Stromal cell of bone marrow (primary cell): Measurements from ENCODE around the gene MYBPC1.

ENCODE experiments used
- DNase-seq: peaks from one replicate; pipeline ENCODE4 v3.0.0-alpha.2; 2012; ENCODE audit warnings: low read depth

The MYBPC1 gene

GRCh38 chr12:101695706-101696105, 100.9 kb downstream of the MYBPC1 start:
- DNase-seq: no peak

DNA sequence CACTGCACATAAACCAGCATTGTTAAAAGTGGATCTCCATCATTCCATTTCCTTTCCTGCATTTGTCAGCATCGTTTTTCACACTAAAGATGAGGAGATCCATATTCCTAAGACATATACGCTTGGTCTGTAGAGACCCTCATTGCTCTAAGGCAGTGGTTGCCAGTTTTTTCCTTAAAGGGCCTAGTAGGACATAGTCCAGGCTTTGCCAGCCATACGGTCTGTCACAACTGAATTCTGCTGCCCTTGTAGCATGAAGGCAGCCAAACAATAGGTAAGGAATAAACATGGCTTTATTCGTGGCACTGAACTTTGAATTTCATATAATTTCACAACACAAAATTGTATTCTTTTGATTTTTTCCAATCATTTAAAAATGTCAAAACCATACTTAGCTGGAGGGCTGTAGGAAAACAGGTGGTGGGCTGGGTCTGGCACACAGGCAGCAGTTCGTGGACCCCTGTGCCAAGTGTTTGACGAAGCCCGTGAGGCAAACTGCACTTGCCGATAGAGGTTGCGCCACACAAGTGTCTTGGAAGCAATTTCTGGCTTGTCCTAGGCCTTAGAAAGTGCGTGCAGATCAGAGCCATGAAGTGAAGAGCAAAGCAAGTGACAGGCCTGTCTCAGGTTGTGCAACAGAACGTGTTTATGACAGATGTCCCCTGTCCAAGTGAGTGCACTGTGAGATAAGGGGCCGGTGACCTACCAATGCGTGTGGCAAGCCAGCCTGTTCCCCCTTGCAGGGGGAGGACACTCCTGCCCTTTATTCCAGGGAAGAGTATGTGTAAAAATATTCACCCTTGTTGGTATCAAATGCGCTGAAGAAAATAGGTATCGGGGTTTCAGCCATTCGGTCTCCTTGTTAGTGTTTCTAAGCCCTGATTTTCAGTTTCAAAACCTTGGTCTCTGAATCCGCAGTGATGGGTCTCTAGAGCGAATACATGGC, 101.8 kb downstream of the MYBPC1 start:
- no peak for DNase-seq

- DNase-seq: no peak
Measured at GRCh38 chr12:101697197-101697929, 102.6 kb downstream of the MYBPC1 start, which contains the start of gene CHPT1. CHPT1 (plus strand) TSS chr12:101697640; CDS start chr12:101697862, 222 bp downstream.

DNA sequence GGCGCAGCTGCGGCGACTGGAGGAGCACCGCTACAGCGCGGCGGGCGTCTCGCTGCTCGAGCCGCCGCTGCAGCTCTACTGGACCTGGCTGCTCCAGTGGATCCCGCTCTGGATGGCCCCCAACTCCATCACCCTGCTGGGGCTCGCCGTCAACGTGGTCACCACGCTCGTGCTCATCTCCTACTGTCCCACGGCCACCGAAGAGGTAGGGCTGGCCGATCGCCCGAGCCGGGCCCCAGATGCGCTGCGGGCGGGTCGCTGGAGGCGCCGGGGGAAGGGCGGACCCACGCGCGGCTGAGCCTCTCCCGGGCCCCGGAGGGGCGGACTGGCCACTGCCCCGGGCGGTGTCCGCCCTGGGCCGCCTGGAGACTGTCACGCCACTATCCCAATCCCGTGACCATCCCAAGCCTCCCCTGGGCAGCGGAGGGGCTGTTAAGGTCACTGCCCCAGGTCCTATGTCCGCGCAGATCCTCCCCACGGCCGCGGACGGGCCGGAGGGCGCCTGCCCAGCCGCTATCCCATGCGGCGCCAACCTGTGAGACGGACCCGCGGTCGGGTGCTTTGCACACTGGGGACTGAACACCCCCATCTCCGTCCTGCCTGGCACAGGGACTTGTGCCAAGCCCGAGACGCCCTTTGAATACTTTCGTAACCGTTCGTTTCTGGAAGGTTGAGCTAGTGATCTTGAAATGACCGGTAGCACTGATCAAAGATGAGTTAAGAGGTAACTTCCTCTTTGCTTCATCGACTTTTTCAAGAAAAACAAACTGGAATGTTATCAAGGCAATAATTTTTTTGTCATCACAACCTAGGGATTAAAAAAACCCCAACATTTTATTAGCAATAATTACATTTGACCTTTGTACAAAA, 103.4 kb downstream of the MYBPC1 start:
- DNase-seq: no peak

DNA sequence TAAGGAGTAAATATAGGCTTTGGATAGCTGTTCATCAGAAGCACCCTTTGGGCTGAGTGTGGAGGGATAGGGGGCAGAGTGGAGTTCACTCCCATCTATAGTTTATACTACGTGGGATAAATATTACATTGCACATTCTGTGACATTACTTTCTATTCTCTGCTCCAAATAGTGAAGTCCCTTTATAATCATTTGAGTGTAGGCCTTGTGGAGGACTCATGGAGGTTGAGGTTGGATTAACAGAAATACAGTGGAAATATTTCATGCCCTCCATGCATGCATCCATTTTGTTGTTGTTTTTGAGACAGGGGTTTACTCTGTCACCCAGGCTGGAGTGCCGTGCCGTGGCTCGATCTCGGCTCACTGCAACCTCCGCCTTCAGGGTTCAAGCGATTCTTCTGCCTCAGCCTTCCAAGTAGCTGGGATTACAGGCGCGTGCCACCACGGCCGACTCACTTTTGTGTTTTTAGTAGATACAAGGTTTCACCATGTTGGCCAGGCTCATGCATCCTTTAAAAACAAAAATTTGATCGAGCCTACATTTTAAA, 104.1 kb downstream of the MYBPC1 start:
- no peak for DNase-seq

DNA sequence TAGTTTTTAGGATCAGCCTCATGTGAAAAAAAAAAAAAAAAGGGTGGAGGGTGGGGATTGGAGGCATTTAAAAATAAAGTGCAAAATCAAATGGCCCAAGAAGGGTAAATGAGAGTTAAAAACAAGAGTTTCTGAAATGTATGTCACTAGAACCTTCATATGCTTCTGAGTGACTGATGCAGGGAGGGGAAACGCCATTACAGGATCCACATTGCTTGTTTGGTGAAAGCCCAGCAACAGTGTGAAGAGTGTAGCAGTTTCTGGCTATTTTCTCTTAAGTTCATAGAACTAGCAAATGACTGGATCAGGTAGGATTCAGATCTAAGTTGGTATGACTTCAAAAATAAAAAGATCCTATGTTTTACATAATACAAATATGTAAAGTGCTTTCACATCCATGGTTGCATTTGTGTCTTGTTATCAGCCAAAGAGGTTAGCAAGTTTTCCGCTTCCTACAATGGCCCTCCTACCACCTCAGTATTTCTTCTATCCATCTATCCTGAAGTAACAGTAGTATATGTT, 105.6 kb downstream of the MYBPC1 start:
- DNase-seq: no peak

DNA sequence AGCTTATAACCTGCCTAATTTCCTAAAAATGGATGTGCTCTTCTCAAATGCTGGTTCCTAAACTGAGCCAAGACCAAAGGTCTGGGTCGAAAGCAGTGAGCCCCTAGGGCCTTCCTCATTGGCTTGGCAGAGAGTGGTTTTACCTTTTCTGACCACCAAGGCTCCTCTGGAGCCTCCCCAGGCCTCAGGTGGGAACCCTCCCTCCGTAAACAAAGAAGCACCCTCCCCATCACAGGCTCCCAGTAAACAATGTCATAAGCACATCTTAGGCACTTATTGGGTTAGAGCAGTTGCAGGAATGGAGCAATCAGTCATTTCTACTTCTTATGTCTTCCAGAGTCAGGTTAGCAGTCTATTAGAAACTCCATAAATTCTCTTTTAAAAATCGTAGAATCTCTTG, 108.7 kb downstream of the MYBPC1 start:
- DNase-seq: no peak

- no peak for DNase-seq
Measured at GRCh38 chr12:101706403-101706802, 111.6 kb downstream of the MYBPC1 start.

GRCh38 chr12:101707131-101707782, 112.5 kb downstream of the MYBPC1 start:
- no peak for DNase-seq

GRCh38 chr12:101710288-101710687, 115.5 kb downstream of the MYBPC1 start:
- DNase-seq: no peak

DNA sequence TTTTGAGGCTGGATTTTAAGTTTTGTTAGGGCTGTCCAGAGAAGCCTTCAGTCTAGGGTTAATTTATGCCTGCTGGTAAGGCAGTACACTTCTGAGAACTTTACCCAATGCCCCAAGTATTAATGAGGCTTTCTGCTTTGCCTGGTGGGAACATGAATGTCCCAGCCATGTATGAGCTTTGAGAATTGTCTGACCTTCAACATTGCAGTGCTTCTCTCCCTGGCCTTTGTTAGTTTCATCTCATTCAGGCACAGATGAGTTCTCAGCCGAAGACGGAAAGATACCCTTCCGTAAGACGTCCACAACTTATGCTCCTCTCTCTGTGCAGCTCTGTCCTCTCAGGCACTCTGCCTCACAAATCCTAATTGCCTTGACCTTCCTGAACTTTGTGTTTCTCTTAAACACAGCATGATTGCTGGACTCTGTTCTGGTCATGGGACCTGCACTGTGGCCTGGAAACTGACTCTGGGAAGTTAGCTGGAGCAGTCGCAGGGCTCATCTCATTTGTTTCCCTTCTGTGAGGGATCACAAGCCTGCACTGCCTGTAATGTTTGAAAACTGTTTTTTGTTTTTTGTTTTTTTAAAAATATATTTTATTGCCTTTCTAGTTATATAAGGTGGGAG, 118.4 kb downstream of the MYBPC1 start:
- DNase-seq: peak; percentile 22

GRCh38 chr12:101713930-101714329, 119.2 kb downstream of the MYBPC1 start:
- DNase-seq: no peak

DNA sequence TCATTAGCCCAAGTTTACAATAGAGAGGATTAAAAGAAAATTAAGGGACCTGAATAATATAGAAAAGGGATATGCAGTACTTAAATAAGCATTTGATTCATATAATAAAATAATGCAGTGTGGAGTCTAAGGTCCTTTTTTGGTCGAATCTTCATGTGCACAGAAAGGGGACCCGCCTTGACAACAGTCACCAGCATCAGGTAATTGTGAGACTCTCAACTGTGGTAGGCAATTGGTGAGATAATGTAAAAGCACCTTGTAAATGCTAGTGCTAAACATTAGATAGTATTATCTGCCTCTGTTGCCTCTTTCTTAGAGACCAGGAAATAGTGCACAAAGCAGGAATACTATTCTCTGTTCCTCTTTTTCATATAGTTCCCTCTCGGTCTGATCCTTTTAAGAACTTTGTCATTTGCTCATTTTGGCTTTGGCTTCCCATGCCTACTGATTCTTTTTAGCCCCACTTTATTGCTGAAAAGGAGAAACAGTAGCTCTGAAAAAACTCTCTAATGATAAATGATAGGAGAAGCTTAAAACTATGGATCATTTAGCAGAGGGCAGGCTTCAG, 120.2 kb downstream of the MYBPC1 start:
- DNase-seq: no peak

DNA sequence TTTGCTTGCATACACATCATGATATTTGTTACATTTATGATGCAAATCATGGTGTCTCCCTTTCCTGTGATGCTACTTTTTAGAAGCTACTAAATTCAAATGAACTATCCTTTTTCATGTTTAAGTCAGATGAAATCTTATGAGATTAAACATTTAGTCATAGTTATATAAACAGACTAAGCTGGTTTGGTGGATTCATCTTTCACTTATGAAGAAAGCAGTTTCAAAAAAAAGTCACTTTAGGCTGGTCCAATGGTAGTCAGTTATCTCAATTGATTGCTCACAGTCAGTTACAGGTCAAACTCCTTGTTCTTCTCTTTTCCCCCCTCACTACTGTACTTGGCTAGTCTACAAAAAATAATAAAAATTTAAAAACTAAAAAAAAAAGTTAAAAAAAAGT, 124.8 kb downstream of the MYBPC1 start:
- no peak for DNase-seq

DNA sequence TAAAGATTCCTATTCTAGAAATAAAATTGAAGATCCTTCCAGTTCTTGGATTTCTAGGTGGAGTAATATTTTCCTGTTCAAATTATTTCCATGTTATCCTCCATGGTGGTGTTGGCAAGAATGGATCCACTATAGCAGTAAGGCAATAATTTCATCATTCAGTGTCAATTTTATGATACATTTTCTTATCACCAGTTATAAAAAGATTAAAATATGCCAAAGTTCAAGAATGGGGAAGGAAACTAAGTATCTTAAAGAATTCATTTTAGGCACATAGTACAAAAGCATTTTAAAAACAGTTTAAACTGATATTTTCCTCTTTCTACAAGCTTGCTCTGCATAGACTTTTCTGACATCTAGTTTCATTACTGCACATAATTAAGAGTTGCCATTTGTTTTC, 125.3 kb downstream of the MYBPC1 start:
- no peak for DNase-seq

GRCh38 chr12:101722392-101722791, 127.6 kb downstream of the MYBPC1 start:
- DNase-seq: no peak

DNA sequence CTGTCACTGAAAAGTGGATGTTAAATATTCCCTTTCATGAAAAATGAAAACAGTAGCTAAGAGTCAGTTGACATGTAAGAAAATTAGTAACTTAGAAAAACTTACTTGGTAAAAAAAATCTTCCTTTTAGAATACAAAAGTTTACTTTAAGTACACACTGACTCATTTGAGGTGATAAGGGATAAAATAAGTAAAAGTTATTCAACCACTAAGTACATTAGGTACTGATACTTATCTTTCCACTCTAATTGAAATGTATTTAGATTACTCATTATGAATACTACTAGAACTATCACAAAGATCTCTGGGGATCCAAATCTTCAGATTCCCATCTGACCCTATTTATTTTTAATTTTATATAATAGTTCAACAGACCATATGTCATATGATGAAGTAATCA, 132.3 kb downstream of the MYBPC1 start:
- DNase-seq: no peak

DNA sequence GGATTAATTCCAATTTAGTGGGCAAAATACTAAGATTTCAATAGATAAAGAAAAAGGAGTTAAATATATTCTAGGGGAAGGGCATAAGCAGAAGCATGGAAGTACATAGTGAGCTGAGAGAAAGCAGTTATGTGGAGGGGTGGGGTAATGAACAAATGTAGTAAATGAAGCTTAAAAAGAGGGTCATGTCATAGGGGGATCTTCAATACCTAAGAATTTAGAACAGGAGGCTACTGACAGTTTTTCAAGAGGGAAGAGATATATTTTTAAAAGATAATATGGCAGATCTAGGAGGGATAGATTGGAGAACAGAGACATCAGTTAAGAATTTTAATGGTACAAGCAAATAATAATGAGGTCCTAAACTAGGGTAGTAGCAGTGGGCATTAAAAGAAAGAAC, 135.1 kb downstream of the MYBPC1 start:
- DNase-seq: no peak

DNA sequence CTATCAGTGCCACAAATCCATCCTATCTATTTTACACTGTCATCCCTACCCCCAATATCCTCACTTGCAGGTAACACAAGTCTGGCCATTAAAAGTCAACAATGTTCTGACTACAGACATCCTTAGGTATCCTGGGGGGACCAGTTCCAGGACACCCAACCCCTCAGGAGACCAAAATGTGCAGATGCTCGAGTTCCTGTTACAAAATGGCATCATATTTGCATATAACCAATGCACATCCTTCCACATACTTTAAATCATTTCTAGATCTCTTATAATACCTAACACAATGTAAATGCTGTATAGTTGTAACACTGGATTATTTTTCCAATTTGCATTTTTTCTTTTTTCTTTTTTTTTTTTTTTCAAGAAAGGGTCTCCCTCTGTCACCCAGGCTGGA, 137.5 kb downstream of the MYBPC1 start:
- no peak for DNase-seq

- DNase-seq: no peak
Measured at GRCh38 chr12:101733166-101733565, 138.4 kb downstream of the MYBPC1 start.
